Measurements from ENCODE around the gene PSMB10. TPM values are rescaled to one million over a fixed set of nuclear protein-coding genes. Genes with fewer than 3 reads are reported as not detected.

PSMB10 gene
- total RNA-seq, 1 experiment from 2014 or later: 24.5 TPM

DNA sequence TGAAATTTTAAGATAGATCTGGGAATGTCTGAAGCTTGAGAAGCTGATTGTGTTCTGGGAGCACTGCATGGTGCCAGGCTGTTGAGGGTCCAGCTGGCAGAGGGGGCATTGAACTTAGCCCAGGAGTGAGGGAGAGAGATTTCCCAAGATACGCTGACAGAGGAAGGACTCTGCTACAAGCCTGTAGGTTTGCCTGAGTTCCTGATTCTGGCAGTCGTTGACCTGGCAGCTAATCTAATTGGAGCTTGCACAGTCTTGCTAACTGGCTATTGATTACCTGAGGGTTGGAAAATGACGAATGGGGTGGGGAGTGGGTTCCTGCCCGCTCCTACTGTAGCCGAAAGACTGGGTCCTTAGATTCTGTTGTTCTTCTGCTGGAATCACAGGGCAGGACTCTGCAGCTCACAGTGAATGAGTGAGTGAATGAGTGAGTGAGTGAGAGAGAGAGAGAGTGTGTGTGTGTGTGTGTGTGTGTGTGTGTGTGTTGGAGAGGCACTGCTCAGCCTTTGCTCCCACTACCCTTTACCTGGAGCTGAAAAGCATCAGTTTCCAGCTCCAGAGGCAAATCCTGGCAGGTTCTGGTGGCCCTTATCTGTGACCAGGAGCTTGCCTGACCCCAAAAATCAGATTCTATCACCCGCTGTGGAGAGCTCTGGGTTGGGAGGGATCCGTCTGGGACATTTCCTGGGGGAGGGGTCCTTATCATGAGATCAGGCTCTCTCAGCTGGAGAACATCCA is 21.7 kb downstream of the PSMB10 start:
- Histone ChIP-seq H2BK120ac (ENCODE audit: low read depth, low read length, poor library complexity, severe bottlenecking) (no peak overlapping the region), H3K18ac (ENCODE audit: insufficient read length, low read depth, low read length) (no peak overlapping the region), H2BK15ac (ENCODE audit: low read depth, low read length) (no peak overlapping the region), H3K23ac (ENCODE audit: insufficient read length, low read depth, low read length) (no peak overlapping the region), H3K9me3 (ENCODE audit: control insufficient read depth, low read depth, low read length) (no peaks in the 10 kb centered on the region), H3T11ph (ENCODE audit: low read length) (no peak overlapping the region), H4K91ac (ENCODE audit: insufficient read length, low read depth, low read length) (no peak overlapping the region), H3K14ac (ENCODE audit: insufficient read depth, low read length) (no peak overlapping the region), H3K9ac (ENCODE audit: extremely low read depth, insufficient read length, low read length) (no peak overlapping the region), H3K79me2 (ENCODE audit: insufficient read depth, low read length) (no peaks in the 10 kb centered on the region), H2AK5ac (ENCODE audit: insufficient read length, low read length) (no peak overlapping the region), H2BK20ac (ENCODE audit: low read depth, low read length, poor library complexity, severe bottlenecking) (no peak overlapping the region), H3K56ac (ENCODE audit: insufficient read length, low read depth, low read length) (no peak overlapping the region), H2AFZ (ENCODE audit: low read length) (no peak overlapping the region), H4K5ac (ENCODE audit: insufficient read length, low read depth, low read length) (no peak overlapping the region), H2BK12ac (ENCODE audit: insufficient read length, low read depth, low read length) (no peak overlapping the region), H3K4me1 (ENCODE audit: insufficient read depth, low read length) (peaks cover 7% of the 10 kb centered on the region; the same call in 1 of the 2 replicates), H4K8ac (replicated peaks; ENCODE audit: insufficient read length, low read depth, low read length) (no peak overlapping the region), H2BK5ac (ENCODE audit: insufficient read length, low read length) (no peak overlapping the region), H3K27ac (ENCODE audit: insufficient read length, low read depth, low read length) (no peak overlapping the region), H3K79me1 (ENCODE audit: insufficient read depth, low read depth, low read length, poor library complexity, severe bottlenecking) (no peaks in the 10 kb centered on the region), H3K4me2 (ENCODE audit: insufficient read depth, insufficient read length, low read length) (no peak overlapping the region), H4K20me1 (ENCODE audit: control insufficient read depth, insufficient read depth, insufficient read length) (no peaks in the 10 kb centered on the region), H3K23me2 (ENCODE audit: insufficient read length, low read depth, low read length, poor library complexity, severe bottlenecking) (no peaks in the 10 kb centered on the region), H3K27me3 (ENCODE audit: insufficient read depth, low read length) (no peaks in the 10 kb centered on the region), H3K4ac (ENCODE audit: low read depth, low read length) (no peak overlapping the region)
- Mint-ChIP-seq H3K4me3 (peak overlapping the region in 1 of 2 experiments; percentile 62; a peak in 3 of 5 replicates), H3K36me3 (ENCODE audit: insufficient read depth in 1 of 3, low read depth in 3 of 3) (peaks cover 7 to 34% (median 9%) of the 10 kb centered on the region in 3 experiments; a peak in 6 of 7 replicates), H3K27ac (peak overlapping the region; percentile 41 to 69 (median 68); a peak in 6 of 7 replicates), H3K4me1 (peaks cover 12 to 23% of the 10 kb centered on the region in 2 experiments), H3K27me3 (ENCODE audit: low read depth) (no peaks in the 10 kb centered on the region; the same call in 1 of the 2 replicates), H3K9me3 (no peaks in the 10 kb centered on the region)
- no CpG with 5 or more reads among the region's 7 CpGs for WGBS (ENCODE audit: extremely low coverage, insufficient read length, low lambda C conversion rate)
- no peak for DNase-seq
- TF ChIP-seq, protein P1, sequence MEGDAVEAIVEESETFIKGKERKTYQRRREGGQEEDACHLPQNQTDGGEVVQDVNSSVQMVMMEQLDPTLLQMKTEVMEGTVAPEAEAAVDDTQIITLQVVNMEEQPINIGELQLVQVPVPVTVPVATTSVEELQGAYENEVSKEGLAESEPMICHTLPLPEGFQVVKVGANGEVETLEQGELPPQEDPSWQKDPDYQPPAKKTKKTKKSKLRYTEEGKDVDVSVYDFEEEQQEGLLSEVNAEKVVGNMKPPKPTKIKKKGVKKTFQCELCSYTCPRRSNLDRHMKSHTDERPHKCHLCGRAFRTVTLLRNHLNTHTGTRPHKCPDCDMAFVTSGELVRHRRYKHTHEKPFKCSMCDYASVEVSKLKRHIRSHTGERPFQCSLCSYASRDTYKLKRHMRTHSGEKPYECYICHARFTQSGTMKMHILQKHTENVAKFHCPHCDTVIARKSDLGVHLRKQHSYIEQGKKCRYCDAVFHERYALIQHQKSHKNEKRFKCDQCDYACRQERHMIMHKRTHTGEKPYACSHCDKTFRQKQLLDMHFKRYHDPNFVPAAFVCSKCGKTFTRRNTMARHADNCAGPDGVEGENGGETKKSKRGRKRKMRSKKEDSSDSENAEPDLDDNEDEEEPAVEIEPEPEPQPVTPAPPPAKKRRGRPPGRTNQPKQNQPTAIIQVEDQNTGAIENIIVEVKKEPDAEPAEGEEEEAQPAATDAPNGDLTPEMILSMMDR (conservative IDR thresholded peaks at IDR 0.05): no peak
